WTC11 (cell line): ENCODE data around the gene RIOX2. TPM values are rescaled to one million over a fixed set of nuclear protein-coding genes. Genes with fewer than 3 reads are reported as not detected.

Source experiments
- ATAC-seq: fragments of 200-7000 bp; cut with Tn5 transposase; 2 replicates; pipeline ENCODE4 v1.10.0; 2021; ENCODE audit warnings: mild to moderate bottlenecking, moderate library complexity
- CTCF ChIA-PET: fragments of 300-600 bp; sonication (Branson Sonifier 250); formaldehyde crosslinking; loops from one replicate; lab custom pipeline; 2021; ENCODE audit warnings: antibody characterized with exemption; lab: Charles Lee
- POLR2A ChIA-PET: fragments of 350-600 bp; sonication (Branson Sonifier 250); formaldehyde crosslinking; loops from one replicate; lab custom pipeline; 2021; ENCODE audit warnings: antibody characterized with exemption; lab: Charles Lee
- DNase-seq: peaks from one replicate; pipeline ENCODE4 v3.0.0; 2021; ENCODE audit warnings: low spot score
- H3K27ac Mint-ChIP-seq: 2 replicates; pipeline ENCODE4 v1.8.0; 2021; ENCODE audit warnings: mixed read lengths
- H3K27me3 Mint-ChIP-seq: 2 replicates; pipeline ENCODE4 v1.8.0; 2021; ENCODE audit warnings: low read depth, mild to moderate bottlenecking, moderate library complexity, mixed read lengths
- H3K36me3 Mint-ChIP-seq: 2 replicates; pipeline ENCODE4 v1.8.0; 2021; ENCODE audit warnings: mixed read lengths
- H3K4me1 Mint-ChIP-seq: 2 replicates; pipeline ENCODE4 v1.8.0; 2022; ENCODE audit warnings: mixed read lengths
- H3K4me3 Mint-ChIP-seq: 2 replicates; pipeline ENCODE4 v1.8.0; 2021; ENCODE audit warnings: mild to moderate bottlenecking, moderate library complexity, mixed read lengths
- H3K9me3 Mint-ChIP-seq: 2 replicates; pipeline ENCODE4 v1.8.0; 2021; ENCODE audit warnings: mixed read lengths
- AFF4 ChIP-seq: sonication (generic); formaldehyde crosslinking; IDR thresholded peaks from 2 replicates; pipeline ENCODE4 v1.8.1; 2023; ENCODE audit warnings: mild to moderate bottlenecking, missing genetic modification reagents, borderline replicate concordance
- ATF3 ChIP-seq: sonication (generic); formaldehyde crosslinking; conservative IDR thresholded peaks from 2 replicates; pipeline ENCODE4 v1.8.1; 2022; ENCODE audit warnings: mild to moderate bottlenecking, missing genetic modification reagents
- CTCF ChIP-seq: fragments of 200-600 bp; IDR thresholded peaks from 2 replicates; pipeline ENCODE4 v1.8.0; 2022; ENCODE audit warnings: antibody characterized with exemption
- E2F4 ChIP-seq: sonication (generic); formaldehyde crosslinking; IDR thresholded peaks from 2 replicates; pipeline ENCODE4 v1.8.1; 2022; ENCODE audit warnings: low read depth, mild to moderate bottlenecking, moderate library complexity, missing genetic modification reagents, borderline replicate concordance
- EMX1 ChIP-seq: fragments of 250-450 bp; sonication (Bioruptor Pico); IDR thresholded peaks from 2 replicates; pipeline ENCODE4 v1.8.0; 2021; ENCODE audit warnings: mild to moderate bottlenecking
- ETV6 ChIP-seq: sonication (generic); formaldehyde crosslinking; IDR thresholded peaks from 2 replicates; pipeline ENCODE4 v1.8.1; 2022; ENCODE audit warnings: mild to moderate bottlenecking, missing genetic modification reagents
- FOXP1 ChIP-seq: sonication (generic); formaldehyde crosslinking; IDR thresholded peaks from 2 replicates; pipeline ENCODE4 v1.8.0; 2022; ENCODE audit warnings: missing genetic modification reagents, mild to moderate bottlenecking, moderate library complexity, borderline replicate concordance
- FOXP4 ChIP-seq: sonication (generic); formaldehyde crosslinking; IDR thresholded peaks from 2 replicates; pipeline ENCODE4 v1.8.0; 2022; ENCODE audit warnings: mild to moderate bottlenecking, missing genetic modification reagents
- IRF1 ChIP-seq: sonication (generic); formaldehyde crosslinking; IDR thresholded peaks from 2 replicates; pipeline ENCODE4 v1.8.0; 2023; ENCODE audit warnings: missing genetic modification reagents
- MYBL2 ChIP-seq: sonication (generic); formaldehyde crosslinking; IDR thresholded peaks from 2 replicates; pipeline ENCODE4 v1.8.1; 2023; ENCODE audit warnings: mild to moderate bottlenecking, moderate library complexity, missing genetic modification reagents
- NFATC4 ChIP-seq: fragments of 250-450 bp; sonication (Bioruptor Pico); IDR thresholded peaks from 2 replicates; pipeline ENCODE4 v1.9.0; 2021; ENCODE audit warnings: mild to moderate bottlenecking
- PRRX2 ChIP-seq: fragments of 250-450 bp; sonication (Bioruptor Pico); IDR thresholded peaks from 2 replicates; pipeline ENCODE4 v1.8.0; 2021; ENCODE audit warnings: mild to moderate bottlenecking
- RORB ChIP-seq: fragments of 250-450 bp; sonication (Bioruptor Pico); IDR thresholded peaks from 2 replicates; pipeline ENCODE4 v1.9.0; 2021; ENCODE audit warnings: mild to moderate bottlenecking
- SMAD3 ChIP-seq: sonication (generic); formaldehyde crosslinking; IDR thresholded peaks from 2 replicates; pipeline ENCODE4 v1.8.0; 2022; ENCODE audit warnings: missing genetic modification reagents, mild to moderate bottlenecking, borderline replicate concordance
- SMAD4 ChIP-seq: sonication (generic); formaldehyde crosslinking; IDR thresholded peaks from 2 replicates; pipeline ENCODE4 v1.8.0; 2022; ENCODE audit warnings: mild to moderate bottlenecking, missing genetic modification reagents
- SP1 ChIP-seq: sonication (generic); formaldehyde crosslinking; conservative IDR thresholded peaks from 2 replicates; pipeline ENCODE4 v1.8.1; 2022; ENCODE audit warnings: missing genetic modification reagents
- TCF7 ChIP-seq: sonication (generic); formaldehyde crosslinking; IDR thresholded peaks from 2 replicates; pipeline ENCODE4 v1.8.0; 2022; ENCODE audit warnings: mild to moderate bottlenecking, low read depth, missing genetic modification reagents, moderate library complexity
- TEAD4 ChIP-seq: sonication (generic); formaldehyde crosslinking; IDR thresholded peaks from 2 replicates; pipeline ENCODE4 v1.8.0; 2022; ENCODE audit warnings: mild to moderate bottlenecking, missing genetic modification reagents
- USF2 ChIP-seq: sonication (generic); formaldehyde crosslinking; IDR thresholded peaks from 2 replicates; pipeline ENCODE4 v1.8.1; 2023; ENCODE audit warnings: mild to moderate bottlenecking, missing genetic modification reagents, moderate library complexity
- ZBTB43 ChIP-seq: sonication (generic); formaldehyde crosslinking; IDR thresholded peaks from 2 replicates; pipeline ENCODE4 v1.8.1; 2023; ENCODE audit warnings: mild to moderate bottlenecking, missing genetic modification reagents
- ZNF121 ChIP-seq: sonication (generic); formaldehyde crosslinking; IDR thresholded peaks from 2 replicates; pipeline ENCODE4 v1.8.0; 2023; ENCODE audit warnings: missing genetic modification reagents
- ZNF219 ChIP-seq: sonication (generic); formaldehyde crosslinking; IDR thresholded peaks from 2 replicates; pipeline ENCODE4 v1.8.0; 2023; ENCODE audit warnings: missing genetic modification reagents, mild to moderate bottlenecking, borderline replicate concordance
- ZNF232 ChIP-seq: sonication (generic); formaldehyde crosslinking; IDR thresholded peaks from 2 replicates; pipeline ENCODE4 v1.8.0; 2022; ENCODE audit warnings: mild to moderate bottlenecking, missing genetic modification reagents
- ZNF317 ChIP-seq: sonication (generic); formaldehyde crosslinking; IDR thresholded peaks from 2 replicates; pipeline ENCODE4 v1.8.1; 2023; ENCODE audit warnings: low read depth, mild to moderate bottlenecking, moderate library complexity, missing genetic modification reagents, borderline replicate concordance
- ZNF416 ChIP-seq: fragments of 250-450 bp; sonication (Bioruptor Pico); IDR thresholded peaks from 2 replicates; pipeline ENCODE4 v1.9.0; 2021; ENCODE audit warnings: mild to moderate bottlenecking, inconsistent platforms
- total RNA-seq: library from RNA; stranded (reverse); gene quantifications from 3 replicates; pipeline ENCODE4 v1.2.3, GENCODE V29; 2021

Gene RIOX2
- total RNA-seq, 1 experiment from 2014 or later, result 11.0 TPM

GRCh38 chr3:97969541-97969940 is 2.7 kb downstream of the RIOX2 start:
- TF ChIP-seq SP1, result no peak
- no peak for TF ChIP-seq RORB (CRISPR knock-in tag)
- TF ChIP-seq NFATC4 (CRISPR knock-in tag), result no peak
- TF ChIP-seq E2F4 (CRISPR knock-in tag), result no peak
- no peak for TF ChIP-seq ETV6
- TF ChIP-seq SMAD4 (CRISPR knock-in tag), result no peak
- TF ChIP-seq ZNF317 (CRISPR knock-in tag), result no peak
- no peak for TF ChIP-seq USF2 (CRISPR knock-in tag)
- TF ChIP-seq ZNF232 (CRISPR knock-in tag), result no peak
- TF ChIP-seq ATF3 (CRISPR knock-in tag), result no peak
- no peak for TF ChIP-seq ZNF121 (CRISPR knock-in tag)
- TF ChIP-seq SMAD3 (CRISPR knock-in tag), result no peak
- TF ChIP-seq PRRX2 (CRISPR knock-in tag), result no peak
- ATAC-seq (no peak), DNase-seq (no peak)
- Mint-ChIP-seq H3K27me3 (peaks cover 21% of the 10 kb centered on the region), H3K27ac (no peak overlapping the region), H3K9me3 (no peaks in the 10 kb centered on the region), H3K4me3 (no peak overlapping the region), H3K36me3 (no peaks in the 10 kb centered on the region), H3K4me1 (peaks cover 22% of the 10 kb centered on the region)
- ChIA-PET CTCF (no interaction called here), POLR2A (no interaction called here)

- peaks cover 16% of the 10 kb centered on the region for H3K27me3 Mint-ChIP-seq
- DNase-seq (no peak), ATAC-seq (no peak)
- POLR2A ChIA-PET, result interaction anchor here (1.0 kb wide), 1 partner anchor 9 kb away, joined by 5 read pairs; no protein-coding TSS in a partner anchor
- no peaks in the 10 kb centered on the region for H3K9me3 Mint-ChIP-seq
- H3K4me1 Mint-ChIP-seq, result peaks cover 22% of the 10 kb centered on the region
- TF ChIP-seq MYBL2 (no peak), AFF4 (CRISPR knock-in tag) (no peak), ZNF219 (CRISPR knock-in tag) (no peak), ZBTB43 (CRISPR knock-in tag) (no peak), CTCF (no peak), ZNF416 (CRISPR knock-in tag) (no peak), TCF7 (CRISPR knock-in tag) (no peak), ETV6 (no peak), FOXP4 (CRISPR knock-in tag) (no peak), EMX1 (CRISPR knock-in tag) (no peak), TEAD4 (CRISPR knock-in tag) (no peak), IRF1 (no peak), SMAD3 (CRISPR knock-in tag) (no peak), FOXP1 (CRISPR knock-in tag) (no peak), ZNF121 (CRISPR knock-in tag) (no peak)
- no peak overlapping the region for H3K27ac Mint-ChIP-seq
- no peaks in the 10 kb centered on the region for H3K36me3 Mint-ChIP-seq
- CTCF ChIA-PET, result interaction anchor here (0.6 to 2.8 kb wide), 10 partner anchors 16 to 360 kb away, joined by 3 to 24 read pairs (median 3); partner anchors contain the start of genes ARL6 and CRYBG3
- H3K4me3 Mint-ChIP-seq, result no peak overlapping the region
Observed at GRCh38 chr3:97968376-97968775, 3.9 kb downstream of the RIOX2 start.
